GM18951 (cell line): ENCODE results near the gene PAX3.
"Not testable (repeated sequence)": the region's sequence is repeated elsewhere in the genome, so short reads cannot be mapped to it uniquely, and the experiment has no call there.

Experiments
- POLR2A ChIP-seq: IDR thresholded peaks from 4 replicates; pipeline ENCODE4 v1.6.1; 2011; ENCODE audit warnings: mild to moderate bottlenecking; ENCODE audit not compliant: insufficient read length, insufficient read depth; ENCODE audit errors: extremely low read depth
- in situ Hi-C: fragments of 300-500 bp; cut with MboI; formaldehyde crosslinking; loops from one replicate; pipeline ENCODE4 v1.12.0; 2022; ENCODE audit warnings: low sequenced_read_pairs, mixed read lengths, inconsistent platforms; ENCODE audit not compliant: unreplicated experiment

PAX3 gene

GRCh38 chr2:222196159-222196558, 102.6 kb downstream of the PAX3 start:
- in situ Hi-C loops: no loop called here
- no peak for TF ChIP-seq POLR2A

DNA sequence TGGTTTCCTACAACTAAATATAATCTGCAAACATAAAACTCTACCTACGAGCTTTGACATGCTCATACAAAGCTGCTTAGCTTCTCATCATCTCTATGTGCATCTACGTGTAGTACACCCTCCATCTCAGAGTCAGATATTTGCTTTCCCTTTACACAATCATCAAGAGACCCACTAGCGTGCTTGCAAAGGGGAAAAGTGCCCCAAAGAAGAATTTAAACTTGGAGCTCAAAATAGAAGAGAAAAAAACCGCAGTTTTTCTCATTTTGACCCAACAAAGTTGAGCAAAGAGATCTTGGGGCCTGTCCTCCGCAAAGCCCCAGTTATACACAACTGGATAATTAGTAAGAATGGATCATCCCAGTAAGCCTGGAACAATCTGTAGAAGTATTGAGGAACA, 104.1 kb downstream of the PAX3 start:
- no peak for TF ChIP-seq POLR2A
- in situ Hi-C loops: no loop called here

GRCh38 chr2:222193328-222193983, 105.3 kb downstream of the PAX3 start:
- in situ Hi-C loops: no loop called here
- no peak for TF ChIP-seq POLR2A

GRCh38 chr2:222180619-222181018, 118.2 kb downstream of the PAX3 start:
- TF ChIP-seq POLR2A: no peak
- in situ Hi-C loops: no loop called here

DNA sequence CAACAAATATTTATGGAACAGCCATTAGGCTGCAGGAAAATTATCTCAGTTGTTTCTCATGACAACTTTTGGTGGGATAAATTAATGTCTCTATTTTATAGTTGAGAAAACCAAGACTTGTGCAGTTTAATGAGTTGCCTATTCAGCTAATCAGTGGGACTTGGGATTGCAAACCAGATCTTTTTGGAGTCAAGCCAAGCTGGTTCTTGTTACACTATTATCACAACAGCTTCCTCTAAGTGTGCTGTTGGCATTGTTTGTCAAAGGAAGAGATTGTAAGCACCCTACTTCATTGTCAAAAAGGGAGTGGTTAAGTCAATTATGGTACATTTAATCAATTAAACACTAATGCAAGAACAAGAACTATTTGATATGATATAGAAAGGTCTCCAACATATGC, 119.2 kb downstream of the PAX3 start:
- in situ Hi-C loops: no loop called here
- TF ChIP-seq POLR2A: no peak

DNA sequence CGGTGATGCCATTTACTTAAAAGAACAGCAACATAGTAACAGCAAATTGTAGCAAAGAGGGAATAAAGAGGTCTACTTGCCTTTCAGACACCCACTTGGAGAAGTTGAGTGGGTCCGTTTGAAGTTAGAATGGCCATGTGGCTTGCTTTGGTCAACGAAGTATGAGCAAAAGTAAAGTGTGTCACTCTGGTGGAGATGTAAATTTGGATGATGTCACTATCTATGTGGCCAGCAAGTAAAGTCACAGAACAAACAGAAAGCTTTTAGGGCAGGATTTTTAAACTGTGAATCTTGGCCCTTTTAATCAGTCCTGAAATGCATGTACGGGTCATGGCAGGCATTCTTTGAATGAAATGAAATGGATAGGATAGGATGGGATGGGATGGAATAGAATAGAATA, 120.3 kb downstream of the PAX3 start:
- TF ChIP-seq POLR2A: no peak
- in situ Hi-C loops: no loop called here

- no peak for TF ChIP-seq POLR2A
- in situ Hi-C loops: no loop called here
These were observed 121.9 kb downstream of the PAX3 start for GRCh38 chr2:222176890-222177289.

GRCh38 chr2:222174450-222174849, 124.3 kb downstream of the PAX3 start:
- in situ Hi-C loops: no loop called here
- no peak for TF ChIP-seq POLR2A

DNA sequence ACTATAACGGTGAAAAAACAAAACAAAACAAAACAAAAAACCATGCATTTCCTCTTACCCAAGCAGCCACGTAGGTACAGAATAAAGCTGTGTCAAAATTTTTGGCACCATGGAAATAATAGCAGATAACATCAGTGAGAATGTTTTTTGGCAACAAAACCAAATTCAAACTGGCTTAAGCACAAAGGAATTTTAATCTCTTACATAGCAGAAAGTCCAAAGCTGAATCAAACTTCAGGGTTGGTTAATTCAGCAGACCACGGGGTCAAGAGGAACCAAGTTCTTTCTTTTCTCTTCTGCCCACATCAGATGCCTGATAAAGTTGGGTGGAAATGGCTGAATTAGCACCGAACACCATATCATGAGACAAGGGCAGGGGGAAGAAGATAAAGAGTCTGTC, 129.5 kb downstream of the PAX3 start:
- TF ChIP-seq POLR2A: no peak
- in situ Hi-C loops: no loop called here

DNA sequence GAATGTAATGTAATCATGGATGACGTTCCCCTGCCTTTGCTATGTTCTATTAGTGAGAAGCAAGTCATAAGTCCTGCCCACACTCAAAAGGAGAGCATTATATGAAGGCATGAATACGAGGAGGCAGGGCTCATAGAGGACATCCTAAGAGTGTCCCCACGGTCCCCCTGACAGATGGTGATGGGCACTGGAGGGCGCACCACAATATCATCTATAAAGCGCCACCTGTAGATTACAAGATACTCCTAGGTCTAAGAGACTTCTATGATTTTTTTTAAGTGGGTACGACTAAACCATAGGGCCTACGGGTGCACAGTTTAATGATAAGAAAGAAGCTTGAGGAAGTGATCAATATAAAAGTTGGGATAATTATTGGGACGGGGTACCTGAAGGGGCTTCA, 131.0 kb downstream of the PAX3 start:
- in situ Hi-C loops: no loop called here
- no peak for TF ChIP-seq POLR2A

GRCh38 chr2:222160944-222161343, 137.9 kb downstream of the PAX3 start:
- no peak for TF ChIP-seq POLR2A
- in situ Hi-C loops: no loop called here

GRCh38 chr2:222160125-222160524, 138.7 kb downstream of the PAX3 start:
- no peak for TF ChIP-seq POLR2A
- in situ Hi-C loops: no loop called here

GRCh38 chr2:222159221-222159620, 139.6 kb downstream of the PAX3 start:
- in situ Hi-C loops: no loop called here
- no peak for TF ChIP-seq POLR2A

DNA sequence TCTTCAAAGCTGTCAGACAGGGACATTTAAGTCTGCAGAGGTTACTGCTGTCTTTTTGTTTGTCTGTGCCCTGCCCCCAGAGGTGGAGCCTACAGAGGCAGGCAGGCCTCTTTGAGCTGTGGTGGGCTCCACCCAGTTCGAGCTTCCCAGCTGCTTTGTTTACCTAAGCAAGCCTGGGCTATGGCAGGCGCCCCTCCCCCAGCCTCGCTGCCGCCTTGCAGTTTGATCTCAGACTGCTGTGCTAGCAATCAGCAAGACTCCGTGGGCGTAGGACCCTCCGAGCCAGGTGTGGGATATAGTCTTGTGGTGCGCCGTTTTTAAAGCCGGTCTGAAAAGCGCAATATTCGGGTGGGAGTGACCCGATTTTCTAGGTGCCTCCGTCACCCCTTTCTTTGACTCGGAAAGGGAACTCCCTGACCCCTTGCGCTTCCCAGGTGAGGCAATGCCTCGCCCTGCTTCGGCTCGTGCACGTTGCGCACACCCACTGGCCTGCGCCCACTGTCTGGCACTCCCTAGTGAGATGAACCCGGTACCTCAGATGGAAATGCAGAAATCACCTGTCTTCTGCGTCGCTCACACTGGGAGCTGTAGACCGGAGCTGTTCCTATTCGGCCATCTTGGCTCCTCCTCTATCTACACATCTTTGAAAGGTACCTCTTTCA, 143.7 kb downstream of the PAX3 start:
- in situ Hi-C loops: not testable (repeated sequence)
